Epithelial cell of esophagus (primary cell): ENCODE results near the gene PYDC1.

ENCODE experiments used
- DNase-seq: peaks from one replicate; pipeline ENCODE4 v3.0.0; 2010; ENCODE audit warnings: low read depth
- H3K4me3 ChIP-seq: 2 replicates; pipeline ENCODE4 v1.5.1; 2011; ENCODE audit warnings: mild to moderate bottlenecking, low read length, control low read depth
- CTCF ChIP-seq: IDR thresholded peaks from 2 replicates; pipeline ENCODE4 v1.5.1; 2011; ENCODE audit warnings: low read depth, mild to moderate bottlenecking, low read length, control low read depth, inconsistent platforms; ENCODE audit not compliant: insufficient read depth; ENCODE audit errors: missing control alignments

Gene PYDC1

GRCh38 chr16:31221357-31222160, 4.6 kb upstream of the PYDC1 start:
- no peak for TF ChIP-seq CTCF
- no peak for DNase-seq
- no peak overlapping the region for H3K4me3 ChIP-seq

GRCh38 chr16:31219154-31219741, 2.3 kb upstream of the PYDC1 start:
- TF ChIP-seq CTCF: no peak
- no peak overlapping the region for H3K4me3 ChIP-seq
- DNase-seq: no peak

- no peak for TF ChIP-seq CTCF
- DNase-seq: no peak
- H3K4me3 ChIP-seq: no peak overlapping the region
Measured at GRCh38 chr16:31217136-31217530, 198 bp upstream of the PYDC1 start.

- peak; percentile 58 for DNase-seq
- no peak for TF ChIP-seq CTCF
- peak overlapping the region; percentile 15 for H3K4me3 ChIP-seq
Measured at GRCh38 chr16:31215287-31216162, 1.4 kb downstream of the PYDC1 start.

- TF ChIP-seq CTCF: no peak
- DNase-seq: no peak
- H3K4me3 ChIP-seq: peak overlapping the region; percentile 15
Measured at GRCh38 chr16:31214708-31215286, 2.1 kb downstream of the PYDC1 start.

GRCh38 chr16:31213877-31214707, 2.8 kb downstream of the PYDC1 start, which contains the start of gene TRIM72:
Gene TRIM72 (plus strand): TSS chr16:31214119. CDS start chr16:31214739, 620 bp downstream.
- TF ChIP-seq CTCF: no peak
- DNase-seq: no peak
- H3K4me3 ChIP-seq: peak within 1 kb of the TSS; percentile 15
